TTC549 (cell line): ENCODE data around the gene ZNRF1.
"Not testable (repeated sequence)": the region's sequence is repeated elsewhere in the genome, so short reads cannot be mapped to it uniquely, and the experiment has no call there.

Source experiments
- FAIRE-seq: peaks from 2 replicates; lab custom pipeline; 2012; peaks lifted over from hg19 to GRCh38; lab: Jason Lieb, UNC

Gene ZNRF1

GRCh38 chr16:75002474-75002873, 3.6 kb downstream of the ZNRF1 start:
- FAIRE-seq: no peak

- FAIRE-seq: no peak
Measured at GRCh38 chr16:75003931-75004330, 5.1 kb downstream of the ZNRF1 start.

- FAIRE-seq: no peak
Measured at GRCh38 chr16:75004460-75004859, 5.6 kb downstream of the ZNRF1 start.

- no peak for FAIRE-seq
Measured at GRCh38 chr16:75005697-75006096, 6.9 kb downstream of the ZNRF1 start.

DNA sequence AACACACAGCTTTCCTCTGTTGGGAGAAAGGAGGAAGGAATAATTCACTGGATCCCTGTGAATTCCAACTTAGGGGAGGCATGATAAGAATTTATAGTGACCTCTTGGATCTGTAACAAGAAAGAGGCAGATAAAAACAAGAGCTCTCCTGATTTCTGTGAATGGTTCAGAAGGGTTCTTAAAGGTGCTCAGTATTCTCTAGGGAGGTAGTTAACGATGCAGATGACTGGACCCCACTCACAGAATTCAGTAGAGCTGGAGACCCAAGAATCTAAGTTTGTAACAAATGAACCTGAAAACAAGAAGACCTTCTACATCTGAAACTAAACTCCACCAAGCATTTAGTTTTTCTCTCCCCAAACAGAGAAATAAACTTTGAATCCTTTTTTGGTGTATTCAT, 8.6 kb downstream of the ZNRF1 start:
- no peak for FAIRE-seq

DNA sequence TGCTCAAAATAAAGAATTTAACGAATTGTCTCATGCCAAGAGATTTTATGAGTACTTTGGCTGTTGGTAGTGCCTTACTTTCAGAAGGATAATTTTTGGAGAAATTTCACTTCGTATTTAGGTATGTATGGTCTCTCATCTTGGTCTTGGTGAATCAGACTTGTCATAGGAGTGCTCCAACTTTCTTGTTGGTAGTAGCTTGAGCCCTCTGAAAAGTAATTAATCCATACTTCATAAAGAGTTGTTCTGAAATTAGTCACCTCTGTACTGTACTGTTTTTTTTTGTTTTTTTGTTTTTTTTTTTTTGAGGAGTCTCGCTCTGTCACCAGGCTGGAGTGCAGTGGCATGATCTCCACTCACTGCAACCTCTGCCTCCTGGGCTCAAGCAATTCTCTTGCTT, 11.6 kb downstream of the ZNRF1 start:
- no peak for FAIRE-seq

- FAIRE-seq: no peak
Measured at GRCh38 chr16:75011634-75012307, 12.9 kb downstream of the ZNRF1 start.

GRCh38 chr16:75012380-75013081, 13.7 kb downstream of the ZNRF1 start:
- no peak for FAIRE-seq

GRCh38 chr16:75013123-75013522, 14.3 kb downstream of the ZNRF1 start:
- not testable (repeated sequence) for FAIRE-seq

DNA sequence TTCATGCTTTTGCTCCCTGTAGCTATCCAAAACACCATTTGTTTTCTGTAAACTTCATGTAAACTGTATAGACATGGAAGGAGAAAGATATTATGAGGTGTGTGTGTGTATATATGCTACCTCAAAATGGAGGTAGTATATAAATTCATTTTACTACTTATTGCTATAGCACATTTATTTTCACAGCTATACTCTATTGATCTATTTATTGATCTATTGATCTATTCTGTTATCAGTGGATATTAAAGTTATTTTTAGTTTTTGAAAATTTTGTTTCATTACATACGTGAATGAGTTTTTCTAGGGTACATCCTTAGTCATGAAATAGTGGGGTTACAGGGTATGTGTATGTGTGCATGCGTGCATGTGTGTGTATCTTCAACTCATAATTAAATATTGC, 15.5 kb downstream of the ZNRF1 start:
- FAIRE-seq: no peak

DNA sequence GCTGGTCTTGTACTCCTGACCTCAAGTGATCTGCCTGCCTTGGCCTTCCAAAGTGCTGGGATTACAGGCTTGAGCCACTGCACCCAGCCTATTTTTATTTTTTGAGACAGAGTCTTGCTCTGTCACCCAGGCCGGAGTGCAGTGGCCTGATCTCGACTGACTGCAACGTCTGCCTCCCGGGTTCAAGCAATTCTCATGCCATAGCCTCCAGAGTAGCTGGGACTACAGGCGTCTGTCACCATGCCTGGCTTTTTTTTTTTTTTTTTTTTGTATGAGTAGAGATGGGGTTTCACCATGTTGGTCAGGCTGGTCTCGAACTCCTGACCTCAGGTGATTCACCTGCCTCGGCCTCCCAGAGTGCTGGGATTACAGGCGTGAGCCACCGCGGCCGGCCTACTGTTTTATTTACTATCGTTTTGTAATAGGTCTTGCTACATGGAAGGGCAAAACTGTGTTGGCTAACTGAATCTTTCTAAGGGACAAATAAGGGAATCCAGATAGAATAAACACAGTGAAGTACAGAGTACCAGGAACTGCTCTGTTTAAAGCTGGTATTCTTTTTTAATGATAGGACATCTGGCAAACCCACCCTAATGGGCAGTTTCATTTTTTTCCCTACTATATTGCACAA, 17.7 kb downstream of the ZNRF1 start:
- not testable (repeated sequence) for FAIRE-seq

GRCh38 chr16:75017670-75018525, 19.1 kb downstream of the ZNRF1 start:
- no peak for FAIRE-seq

GRCh38 chr16:75019007-75019406, 20.2 kb downstream of the ZNRF1 start:
- FAIRE-seq: no peak

GRCh38 chr16:75019586-75019985, 20.8 kb downstream of the ZNRF1 start:
- FAIRE-seq: no peak

DNA sequence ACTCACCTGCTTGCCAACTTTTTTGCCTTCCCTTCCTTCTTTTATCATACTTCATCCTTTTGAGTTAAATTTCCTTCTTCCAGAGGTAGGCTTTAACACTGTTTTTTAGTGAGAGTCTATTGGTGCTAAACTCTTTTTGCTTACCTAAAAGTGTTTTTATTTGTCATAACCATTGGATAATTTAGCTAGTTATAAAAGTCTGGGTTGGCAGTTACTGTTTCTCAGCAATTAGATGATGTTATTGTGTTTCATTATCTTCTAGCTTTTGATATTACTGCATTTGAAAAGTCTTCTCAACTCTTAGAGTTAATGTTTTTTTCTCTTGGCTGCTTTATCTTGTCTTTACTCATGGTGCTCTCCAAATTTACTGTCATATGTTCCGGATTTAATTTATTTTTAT, 22.6 kb downstream of the ZNRF1 start:
- no peak for FAIRE-seq

DNA sequence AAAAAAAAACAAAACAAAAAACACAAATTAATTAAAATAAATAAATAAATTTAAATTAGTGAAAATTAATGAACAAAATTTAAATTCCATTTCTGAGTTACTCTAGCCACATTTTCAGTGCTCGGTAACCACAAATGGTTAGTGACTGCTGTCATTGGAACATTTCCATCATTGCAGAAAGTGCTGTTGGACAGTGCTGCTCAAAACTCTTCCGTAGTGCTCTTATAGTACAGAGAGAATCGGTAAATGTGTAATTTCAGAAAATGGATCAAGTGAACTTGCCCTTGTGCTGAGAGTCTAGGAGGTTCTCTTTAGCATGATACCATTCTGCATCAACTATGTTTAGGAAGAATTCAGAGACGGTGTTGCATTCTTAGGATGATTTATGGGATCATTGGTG, 23.7 kb downstream of the ZNRF1 start:
- FAIRE-seq: no peak

DNA sequence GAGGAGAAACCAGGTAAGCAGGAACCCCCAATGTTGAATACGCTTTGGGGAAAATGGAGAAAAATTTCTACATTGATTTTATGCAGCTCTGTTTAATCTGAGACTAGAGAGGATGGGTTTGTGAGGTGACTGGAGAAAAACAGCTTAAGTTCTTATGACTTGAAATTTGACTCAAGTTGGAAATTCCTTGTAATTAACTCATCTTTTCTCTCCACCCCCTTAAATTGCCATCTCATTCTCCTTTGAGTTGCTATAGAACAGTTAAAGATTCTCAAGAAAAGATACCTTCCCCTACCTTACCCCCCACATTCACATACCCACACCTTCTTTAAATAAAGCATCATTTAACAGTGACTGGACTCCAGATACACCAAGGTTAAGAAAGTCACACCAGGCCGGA, 24.2 kb downstream of the ZNRF1 start:
- FAIRE-seq: no peak

GRCh38 chr16:75024182-75024581, 25.4 kb downstream of the ZNRF1 start:
- FAIRE-seq: no peak

DNA sequence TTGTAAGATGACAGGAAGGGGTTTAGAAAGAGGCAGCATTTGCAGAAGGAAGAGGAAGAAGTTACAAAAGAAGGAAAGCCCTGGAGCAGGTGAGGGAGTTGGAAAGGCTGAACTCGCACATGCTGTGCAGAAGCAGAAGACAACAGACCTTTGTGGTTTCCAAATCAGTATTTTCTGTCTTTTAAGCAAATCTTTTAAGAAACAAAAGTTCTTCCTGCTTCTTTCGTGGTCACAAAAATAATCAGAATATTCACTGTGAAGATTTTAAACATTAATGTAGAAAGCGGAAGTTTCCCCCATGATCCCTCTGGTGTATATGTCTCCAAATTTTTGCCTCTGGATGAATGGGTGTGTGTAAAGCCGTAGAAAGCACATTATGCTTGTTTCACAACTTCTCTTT, 25.8 kb downstream of the ZNRF1 start:
- no peak for FAIRE-seq

GRCh38 chr16:75025761-75026160, 26.9 kb downstream of the ZNRF1 start:
- no peak for FAIRE-seq

- not testable (repeated sequence) for FAIRE-seq
Measured at GRCh38 chr16:75026239-75026891, 27.5 kb downstream of the ZNRF1 start.

DNA sequence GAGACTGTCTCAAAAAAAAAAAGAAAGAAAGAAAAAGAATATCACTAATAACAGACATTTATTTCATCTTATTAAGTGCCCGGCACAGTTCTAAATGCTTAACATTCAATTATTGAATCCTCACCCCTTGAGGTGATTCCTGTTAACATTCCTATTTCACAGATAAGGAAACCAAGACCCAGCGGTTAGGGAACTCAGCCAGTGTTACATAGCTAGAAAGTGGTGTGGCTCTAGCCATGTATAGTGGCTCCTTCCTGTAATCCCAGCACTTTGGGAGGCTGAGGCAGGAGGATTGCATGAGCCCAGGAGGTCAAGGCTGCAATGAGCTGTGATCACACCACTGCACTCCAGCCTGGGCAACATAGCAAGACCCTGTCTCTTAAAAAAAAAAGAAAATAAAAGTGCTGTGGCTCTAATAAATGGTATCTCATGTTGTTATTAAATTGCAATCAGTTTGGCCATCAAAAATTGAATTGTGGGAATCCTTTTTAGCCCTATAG, 28.1 kb downstream of the ZNRF1 start:
- no peak for FAIRE-seq
